ENCODE measurements around the gene LIN37. TPM values are rescaled to one million over a fixed set of nuclear protein-coding genes. Genes with fewer than 3 reads are reported as not detected.
A peak's percentile ranks its signal among the peaks of the same experiment; 100 is the strongest.

Gene LIN37
- total RNA-seq, 4 donors from 2014 or later, result 5.7 to 13.4 (median 9.5) TPM

DNA sequence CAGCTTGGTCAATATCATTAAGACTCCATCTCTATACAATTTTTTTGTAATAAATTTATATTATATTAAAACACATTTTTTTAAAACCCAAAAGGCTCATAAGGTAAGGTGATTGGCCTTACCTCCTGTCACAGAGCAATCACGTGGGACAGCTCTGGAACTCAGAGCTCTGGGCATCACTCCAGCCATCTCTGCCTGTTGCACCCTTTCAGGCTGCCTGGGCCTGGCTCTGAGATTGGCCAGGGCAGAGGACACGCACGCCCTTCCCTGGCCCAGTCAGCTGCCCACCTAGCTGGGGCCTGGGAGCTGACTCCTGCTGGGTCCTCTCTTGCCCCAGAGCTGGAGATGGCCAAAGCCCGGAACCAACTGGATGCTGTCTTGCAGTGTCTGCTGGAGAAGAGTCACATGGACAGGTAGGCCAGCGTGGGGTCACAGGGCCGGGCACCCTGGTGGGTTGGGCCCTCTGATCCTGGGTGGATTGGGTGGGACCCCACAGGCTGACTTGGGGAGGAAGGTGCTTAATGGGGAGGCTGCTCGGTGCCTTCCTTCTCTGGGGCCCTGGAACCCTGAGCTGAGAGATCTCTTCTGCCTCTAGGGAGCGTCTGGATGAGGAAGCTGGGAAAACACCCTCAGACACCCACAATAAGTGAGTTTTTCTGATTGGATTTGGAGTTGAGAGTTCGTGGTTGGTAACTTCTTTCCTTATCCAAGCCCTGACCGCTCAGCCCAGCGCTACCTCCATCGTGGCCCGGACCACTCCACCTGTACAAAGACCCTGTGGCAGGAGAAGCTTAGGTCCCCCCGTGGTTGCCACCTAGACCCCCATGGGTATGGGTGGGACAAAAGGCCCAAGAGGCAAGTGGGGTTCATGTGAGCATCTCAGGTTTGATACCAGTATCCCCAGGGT lies 3.7 kb downstream of the LIN37 start:
- intact Hi-C loops (cut with DNase I), result no loop called here
- DNase-seq, result no peak
- Histone ChIP-seq H3K27ac (no peak overlapping the region), H3K36me3 (peaks cover 8 to 36% (median 21%) of the 10 kb centered on the region in 3 donors), H3K9me3 (no peaks in the 10 kb centered on the region), H3K4me1 (peaks cover 34 to 57% (median 40%) of the 10 kb centered on the region in 3 donors), H3K4me3 (no peak overlapping the region), H3K27me3 (no peaks in the 10 kb centered on the region)
- no peak for TF ChIP-seq CTCF (IDR thresholded peaks at IDR 0.05)
- 86 to 90% methylated on average over 8 to 9 of the region's 14 CpGs for WGBS, 2 donors

- H3K9me3 ChIP-seq, result no peaks in the 10 kb centered on the region
- DNase-seq, result no peak
- no peak overlapping the region for H3K27ac ChIP-seq
- intact Hi-C loops (cut with DNase I), result no loop called here
- WGBS, 2 donors, result 92 to 93% methylated on average over 7 to 12 of the region's 20 CpGs
- H3K36me3 ChIP-seq, result peaks cover 8 to 36% (median 21%) of the 10 kb centered on the region in 3 donors
- TF ChIP-seq POLR2A (IDR thresholded peaks at IDR 0.05) (no peak), CTCF (IDR thresholded peaks at IDR 0.05) (no peak)
- no peaks in the 10 kb centered on the region for H3K27me3 ChIP-seq
- H3K4me3 ChIP-seq, result no peak overlapping the region
- H3K4me1 ChIP-seq, result peaks cover 34 to 56% (median 43%) of the 10 kb centered on the region in 3 donors
Measured at GRCh38 chr19:35752746-35753350, 4.5 kb downstream of the LIN37 start.

DNA sequence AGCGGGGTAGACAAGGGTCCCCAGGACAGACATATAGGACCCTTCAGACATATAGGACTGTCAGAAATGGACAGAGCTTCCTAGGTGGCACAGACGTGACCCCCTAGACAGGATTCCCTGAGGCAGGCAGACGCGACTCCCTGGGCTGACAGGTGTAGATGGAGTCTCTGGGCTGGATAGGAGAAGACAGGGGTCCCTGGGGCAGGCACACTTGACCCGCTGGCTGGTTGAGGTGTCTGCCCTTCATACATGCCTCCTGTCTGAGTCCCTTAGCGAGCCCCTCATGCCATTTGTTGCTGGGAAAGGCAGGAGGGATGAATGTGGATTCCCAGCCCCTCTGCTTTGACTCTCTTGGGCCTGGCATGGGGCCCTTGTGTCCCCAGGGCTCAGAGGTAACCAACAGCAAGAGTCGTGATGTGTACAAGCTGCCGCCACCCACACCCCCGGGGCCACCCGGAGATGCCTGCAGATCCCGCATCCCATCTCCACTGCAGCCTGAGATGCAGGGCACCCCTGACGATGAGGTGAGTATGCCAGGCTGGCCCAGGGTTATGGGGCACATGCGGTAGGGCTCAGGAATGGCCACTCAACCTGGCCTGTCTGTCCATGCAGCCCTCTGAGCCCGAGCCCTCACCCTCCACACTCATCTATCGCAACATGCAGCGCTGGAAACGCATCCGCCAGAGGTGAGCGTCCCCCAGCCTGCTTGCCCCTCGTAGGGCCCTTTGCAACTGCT lies 5.4 kb downstream of the LIN37 start:
- Histone ChIP-seq H3K4me1 (peaks cover 37 to 57% (median 43%) of the 10 kb centered on the region in 3 donors), H3K36me3 (peaks cover 8 to 36% (median 21%) of the 10 kb centered on the region in 3 donors), H3K27ac (peak overlapping the region in 3 of 4 donors; percentile 93 to 98 (median 98)), H3K4me3 (no peak overlapping the region), H3K27me3 (no peaks in the 10 kb centered on the region), H3K9me3 (no peaks in the 10 kb centered on the region)
- TF ChIP-seq POLR2A (IDR thresholded peaks at IDR 0.05) (no peak), CTCF (IDR thresholded peaks at IDR 0.05) (no peak)
- intact Hi-C loops (cut with DNase I), result no loop called here
- 95 to 100% methylated on average over 6 to 10 of the region's 20 CpGs for WGBS, 2 donors
- no peak for DNase-seq

DNA sequence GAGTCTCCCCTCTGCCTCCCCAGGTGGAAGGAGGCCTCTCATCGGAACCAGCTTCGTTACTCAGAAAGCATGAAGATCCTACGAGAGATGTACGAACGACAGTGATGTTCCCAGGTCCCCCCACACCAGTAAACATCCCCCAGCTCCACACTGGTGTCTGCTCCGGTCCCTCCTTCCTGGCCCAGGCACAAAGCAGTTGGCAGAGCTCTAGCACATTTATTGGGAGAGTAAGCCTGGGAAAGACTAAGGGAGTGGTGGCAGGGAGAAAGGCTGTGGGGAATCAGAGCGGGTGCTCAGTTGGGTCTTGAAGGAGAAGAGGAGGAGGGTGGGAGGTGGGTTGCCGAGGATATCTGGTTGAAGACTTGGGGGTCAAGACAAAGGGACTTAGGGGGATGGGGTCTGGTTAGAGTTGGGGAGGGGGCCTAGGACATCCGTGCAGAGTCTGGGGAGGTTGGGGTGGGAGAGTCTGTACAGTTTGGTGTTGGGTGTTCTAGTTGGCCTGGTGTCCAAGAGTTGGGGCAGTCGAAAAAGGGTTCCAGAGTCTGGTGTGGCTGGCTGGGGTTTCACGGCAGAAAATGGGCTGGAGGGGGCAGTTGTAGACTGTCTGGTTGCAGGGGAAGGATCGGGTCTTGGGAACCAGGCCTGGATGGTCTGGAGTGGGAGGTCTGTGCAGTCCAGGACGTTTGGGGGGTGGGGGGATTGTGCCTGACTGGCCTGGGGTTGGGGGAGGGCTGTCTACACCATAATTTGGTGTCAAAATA lies 6.2 kb downstream of the LIN37 start:
- Histone ChIP-seq H3K4me1 (peaks cover 37 to 57% (median 40%) of the 10 kb centered on the region in 3 donors), H3K4me3 (peak overlapping the region in 2 of 4 donors; percentile 69 to 88), H3K9me3 (no peaks in the 10 kb centered on the region), H3K27ac (peak overlapping the region; percentile 93 to 98 (median 96)), H3K36me3 (peaks cover 8 to 36% (median 21%) of the 10 kb centered on the region in 3 donors), H3K27me3 (no peaks in the 10 kb centered on the region)
- TF ChIP-seq CTCF (IDR thresholded peaks at IDR 0.05), result no peak
- TF ChIP-seq POLR2A (IDR thresholded peaks at IDR 0.05), result no peak
- intact Hi-C loops (cut with DNase I), result no loop called here
- 76 to 91% methylated on average over 10 to 13 of the region's 13 CpGs for whole genome bisulfite sequencing, 2 donors
- DNase-seq, result no peak
